Lung (tissue), 12 donors: ENCODE data around the gene SHANK3. TPM values are rescaled to one million over a fixed set of nuclear protein-coding genes. Genes with fewer than 3 reads are reported as not detected.
A peak's percentile ranks its signal among the peaks of the same experiment; 100 is the strongest.
"Not testable (repeated sequence)": the region's sequence is repeated elsewhere in the genome, so short reads cannot be mapped to it uniquely, and the experiment has no call there.

Source experiments
- ATAC-seq: fragments of 200-7000 bp; cut with Tn5 transposase; one replicate; pipeline ENCODE4 v1.9.1; 2020; ENCODE audit warnings: moderate number of reproducible peaks; ENCODE audit not compliant: insufficient read depth, low FRiP score
- DNase-seq, 3 donors: peaks; one replicate each; pipeline ENCODE4 v3.0.0-alpha.2; 2013 to 2017
- H3K27ac ChIP-seq, 2 donors: one replicate each; pipeline ENCODE4 v1.5.1; 2013; ENCODE audit warnings: mild to moderate bottlenecking in 2 of 2, moderate library complexity in 2 of 2, control low read depth in 1 of 2, inconsistent platforms in 1 of 2, low read depth in 1 of 2, low read length in 1 of 2
- H3K27me3 ChIP-seq, 3 donors: one replicate each; pipeline ENCODE4 v1.5.1; 2013; ENCODE audit warnings: low read length in 2 of 3; ENCODE audit not compliant: control insufficient read depth in 3 of 3, insufficient read depth in 3 of 3
- H3K36me3 ChIP-seq, 4 donors: one replicate each; pipeline ENCODE4 v1.5.1; 2013; ENCODE audit warnings: low read length in 4 of 4, mild to moderate bottlenecking in 1 of 4, moderate library complexity in 1 of 4; ENCODE audit not compliant: control insufficient read depth in 4 of 4, insufficient read depth in 4 of 4
- H3K4me1 ChIP-seq, 5 donors: one replicate each; pipeline ENCODE4 v1.5.1; 2013; ENCODE audit warnings: low read length in 5 of 5, mild to moderate bottlenecking in 2 of 5, moderate library complexity in 1 of 5; ENCODE audit not compliant: control insufficient read depth in 5 of 5, insufficient read depth in 5 of 5
- H3K4me3 ChIP-seq: one replicate; pipeline ENCODE4 v1.5.1; 2013; ENCODE audit warnings: mild to moderate bottlenecking, control low read depth, moderate library complexity
- H3K9ac ChIP-seq, 2 donors: one replicate each; pipeline ENCODE4 v1.5.1; 2013; ENCODE audit warnings: low read length in 2 of 2, control low read depth in 1 of 2; ENCODE audit not compliant: insufficient read depth in 1 of 2
- H3K9me3 ChIP-seq, 4 donors: one replicate each; pipeline ENCODE4 v1.5.1; 2013; ENCODE audit warnings: low read length in 3 of 4, mild to moderate bottlenecking in 1 of 4, moderate library complexity in 1 of 4; ENCODE audit not compliant: control insufficient read depth in 4 of 4, insufficient read depth in 3 of 4
- WGBS, 2 donors: extraction: QIAGEN DNeasy Blood & Tissue Kit; methylation state at CpG; one replicate each; pipeline ENCODE4 v1.1.7; 2013; 5-methylcytosine and 5-hydroxymethylcytosine counted together
- polyA plus RNA-seq, 2 donors: library from polyadenylated mRNA; stranded (reverse); fragments of 200-250 nt; gene quantifications; one replicate each; pipeline ENCODE4 v1.2.1, GENCODE V29; 2013
- total RNA-seq, 2 donors: library from RNA; depleted of rRNA in 1 of 2; stranded (reverse); fragments of >200 nt in 1 of 2; gene quantifications; one replicate each; pipeline ENCODE4 v1.2.1, GENCODE V29; 2014 to 2021
- TF ChIP-seq, protein P1 (sequence below): IDR thresholded peaks from 2 replicates; pipeline ENCODE4 v1.5.1; 2012; ENCODE audit warnings: mild to moderate bottlenecking; ENCODE audit errors: control extremely low read depth, extremely low read depth
- donor health status: control.
- donor health status: control.
- donor health status: Bipolar disorder and iron deficiency.
- donor health status: healthy.
- donor health status: DM: yes; HTN: yes; CAD: no.

SHANK3 gene
- total and polyA plus RNA-seq, 4 donors: 15.5 to 44.0 (median 22.8) TPM

DNA sequence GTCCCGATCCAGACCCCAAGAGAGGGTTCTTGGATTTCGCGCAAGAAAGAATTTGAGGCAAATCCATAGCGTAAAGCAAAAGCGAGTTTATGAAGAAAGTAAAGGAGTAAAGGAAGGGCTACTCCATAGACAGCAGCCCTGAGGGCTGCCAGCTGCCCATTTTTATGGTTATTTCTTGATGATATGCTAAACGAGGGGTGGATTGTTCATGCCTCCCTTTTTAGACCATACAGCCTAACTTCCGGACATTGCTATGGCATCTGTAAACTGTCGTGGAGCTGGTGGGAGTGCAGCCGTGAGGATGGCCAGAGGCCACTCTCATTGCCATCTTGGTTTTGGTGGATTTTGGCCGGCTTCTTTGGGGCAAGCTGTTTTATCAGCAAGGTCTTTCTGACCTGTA is 19.4 kb upstream of the SHANK3 start:
- ATAC-seq (no peak), DNase-seq (no peak)
- Histone ChIP-seq H3K36me3 (no peaks in the 10 kb centered on the region), H3K9me3 (peaks cover 0 to 4% (median 0%) of the 10 kb centered on the region in 4 donors), H3K27me3 (peaks cover 0 to 14% (median 0%) of the 10 kb centered on the region in 3 donors), H3K9ac (no peak overlapping the region), H3K27ac (no peak overlapping the region), H3K4me3 (no peak overlapping the region), H3K4me1 (peaks cover 0 to 5% (median 0%) of the 10 kb centered on the region in 5 donors)
- TF ChIP-seq, protein P1, sequence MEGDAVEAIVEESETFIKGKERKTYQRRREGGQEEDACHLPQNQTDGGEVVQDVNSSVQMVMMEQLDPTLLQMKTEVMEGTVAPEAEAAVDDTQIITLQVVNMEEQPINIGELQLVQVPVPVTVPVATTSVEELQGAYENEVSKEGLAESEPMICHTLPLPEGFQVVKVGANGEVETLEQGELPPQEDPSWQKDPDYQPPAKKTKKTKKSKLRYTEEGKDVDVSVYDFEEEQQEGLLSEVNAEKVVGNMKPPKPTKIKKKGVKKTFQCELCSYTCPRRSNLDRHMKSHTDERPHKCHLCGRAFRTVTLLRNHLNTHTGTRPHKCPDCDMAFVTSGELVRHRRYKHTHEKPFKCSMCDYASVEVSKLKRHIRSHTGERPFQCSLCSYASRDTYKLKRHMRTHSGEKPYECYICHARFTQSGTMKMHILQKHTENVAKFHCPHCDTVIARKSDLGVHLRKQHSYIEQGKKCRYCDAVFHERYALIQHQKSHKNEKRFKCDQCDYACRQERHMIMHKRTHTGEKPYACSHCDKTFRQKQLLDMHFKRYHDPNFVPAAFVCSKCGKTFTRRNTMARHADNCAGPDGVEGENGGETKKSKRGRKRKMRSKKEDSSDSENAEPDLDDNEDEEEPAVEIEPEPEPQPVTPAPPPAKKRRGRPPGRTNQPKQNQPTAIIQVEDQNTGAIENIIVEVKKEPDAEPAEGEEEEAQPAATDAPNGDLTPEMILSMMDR: no peak
- 92 to 96% methylated on average over 10 of the region's 10 CpGs for WGBS, 2 donors

DNA sequence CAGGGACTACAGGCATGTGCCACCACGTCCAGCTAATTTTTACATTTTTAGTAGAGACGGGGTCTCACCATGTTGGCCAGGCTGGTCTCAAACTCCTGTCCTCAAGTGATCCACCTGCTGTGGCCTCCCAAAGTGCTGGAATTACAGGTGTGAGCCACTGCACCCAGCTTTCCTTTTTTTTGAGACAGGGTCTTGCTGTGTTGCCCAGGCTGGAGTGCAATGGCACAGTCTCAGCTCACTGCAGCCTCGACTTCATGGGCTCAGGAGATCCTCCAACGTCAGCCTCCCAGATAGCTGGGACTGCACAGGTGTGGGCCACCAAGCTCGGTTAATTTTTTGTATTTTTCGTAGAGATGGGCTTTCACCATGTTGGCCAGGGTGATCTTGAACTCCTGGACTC is 18.0 kb upstream of the SHANK3 start:
- not testable (repeated sequence) for H3K9ac ChIP-seq, H3K9me3 ChIP-seq, ATAC-seq, H3K27ac ChIP-seq, H3K36me3 ChIP-seq, H3K4me3 ChIP-seq, H3K4me1 ChIP-seq, DNase-seq
- H3K27me3 ChIP-seq: peaks cover 0 to 14% (median 0%) of the 10 kb centered on the region in 3 donors
- 89 to 94% methylated on average over 6 of the region's 6 CpGs for WGBS, 2 donors

DNA sequence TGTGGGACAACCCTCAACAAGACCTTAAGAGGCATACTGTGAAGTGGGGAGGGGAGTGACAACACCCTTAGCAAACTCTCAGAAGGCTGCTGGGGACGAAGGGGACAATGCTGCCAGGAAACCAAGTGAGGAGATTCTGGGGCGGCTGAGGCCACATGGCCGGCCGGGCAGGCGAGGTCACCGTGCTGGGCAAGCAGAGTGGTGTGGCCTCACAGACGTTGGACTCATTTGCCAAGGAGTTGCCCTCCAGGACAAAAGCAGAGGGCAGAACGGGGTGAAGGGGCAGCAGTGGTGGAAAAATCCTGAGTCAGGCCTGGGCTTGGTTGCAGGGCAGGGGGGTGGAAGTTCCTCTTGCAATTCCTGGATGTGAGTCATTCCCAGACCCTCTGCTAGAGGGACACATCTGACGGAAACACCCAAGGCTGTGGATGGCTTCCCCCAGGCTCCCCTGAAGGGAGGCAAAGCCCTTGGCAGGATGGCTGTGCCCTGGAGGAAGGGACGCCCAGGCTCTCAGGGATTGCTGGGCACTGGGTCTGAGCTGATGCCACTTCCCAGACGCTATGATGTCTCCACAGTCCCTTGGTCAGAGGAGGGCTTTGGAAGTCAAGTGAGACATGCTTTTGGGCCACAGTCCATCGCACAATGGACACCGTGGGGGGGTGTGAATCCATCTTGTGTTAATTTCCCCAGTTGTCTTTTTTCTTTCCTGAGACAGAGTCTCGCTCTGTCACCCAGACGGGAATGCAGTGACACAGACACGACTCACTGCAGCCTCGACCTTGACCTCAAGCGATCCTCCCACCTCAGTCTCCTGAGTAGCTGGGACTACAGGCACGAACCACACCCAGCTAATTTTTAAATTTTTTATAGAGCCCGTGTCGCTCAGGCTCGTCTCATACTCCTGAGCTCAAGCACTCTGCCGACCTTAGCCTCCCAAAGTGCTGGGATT is 16.2 kb upstream of the SHANK3 start:
- DNase-seq (peak; percentile 12 to 56 (median 30)), ATAC-seq (peak; percentile 59)
- peaks cover 0 to 5% (median 0%) of the 10 kb centered on the region in 5 donors for H3K4me1 ChIP-seq
- H3K4me3 ChIP-seq: no peak overlapping the region
- 52 to 76% methylated on average over 23 of the region's 23 CpGs for WGBS, 2 donors
- no peaks in the 10 kb centered on the region for H3K36me3 ChIP-seq
- no peaks in the 10 kb centered on the region for H3K9me3 ChIP-seq
- peak overlapping the region; percentile 72 to 80 for H3K27ac ChIP-seq
- TF ChIP-seq, protein P1: no peak
- H3K9ac ChIP-seq: no peak overlapping the region
- peaks cover 0 to 14% (median 0%) of the 10 kb centered on the region in 3 donors for H3K27me3 ChIP-seq

DNA sequence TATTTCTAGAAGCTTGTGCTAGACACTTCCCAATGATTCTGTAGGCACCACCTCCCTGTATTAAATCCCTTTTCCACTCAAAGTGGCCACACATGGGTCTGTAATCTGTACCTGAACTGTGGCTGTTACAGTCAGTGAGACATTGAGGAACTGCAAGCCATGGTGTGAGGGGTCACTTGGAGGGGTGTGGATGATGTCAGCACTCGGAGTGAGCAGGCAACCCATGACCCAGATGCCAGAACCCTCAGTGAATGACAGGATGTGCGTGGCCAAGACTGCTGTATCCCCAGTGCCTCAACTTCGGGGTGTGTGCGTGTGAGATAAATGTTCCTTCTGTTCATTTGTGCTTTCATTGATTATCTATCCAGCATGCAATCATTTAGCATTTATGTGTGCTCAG is 14.7 kb upstream of the SHANK3 start:
- ATAC-seq (no peak), DNase-seq (peak in 1 of 3 donors; percentile 8)
- Histone ChIP-seq H3K9ac (no peak overlapping the region), H3K27me3 (peaks cover 0 to 14% (median 0%) of the 10 kb centered on the region in 3 donors), H3K9me3 (no peaks in the 10 kb centered on the region), H3K4me1 (peaks cover 0 to 5% (median 0%) of the 10 kb centered on the region in 5 donors), H3K4me3 (no peak overlapping the region), H3K36me3 (no peaks in the 10 kb centered on the region), H3K27ac (peak overlapping the region in 1 of 2 donors; percentile 61)
- TF ChIP-seq, protein P1: no peak
- 58 to 70% methylated on average over 4 of the region's 4 CpGs for WGBS, 2 donors

DNA sequence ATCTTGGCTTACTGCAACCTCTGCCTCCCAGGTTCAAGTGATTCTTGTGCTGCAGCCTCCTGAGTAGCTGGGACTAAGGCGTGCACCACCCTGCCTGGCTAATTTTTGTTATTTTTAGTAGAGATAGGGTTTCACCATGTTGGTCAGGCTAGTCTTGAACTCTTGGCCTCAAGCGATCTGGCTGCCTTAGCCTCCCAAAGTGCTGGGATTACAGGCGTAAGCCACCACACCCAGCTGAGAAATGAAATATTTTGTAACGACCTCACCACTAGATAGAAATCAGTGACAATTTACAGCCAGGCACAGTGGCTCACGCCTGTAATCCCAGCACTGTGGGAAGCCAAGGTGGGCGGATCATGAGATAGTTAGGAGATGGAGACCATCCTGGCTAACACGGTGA is 12.9 kb upstream of the SHANK3 start:
- H3K27ac ChIP-seq, ATAC-seq, H3K4me1 ChIP-seq, H3K4me3 ChIP-seq, DNase-seq, H3K9me3 ChIP-seq, H3K36me3 ChIP-seq, H3K9ac ChIP-seq: not testable (repeated sequence)
- WGBS, 2 donors: 94 to 96% methylated on average over 7 of the region's 7 CpGs
- H3K27me3 ChIP-seq: peaks cover 0 to 14% (median 0%) of the 10 kb centered on the region in 3 donors
